ENCODE results near the gene NDUFAF3. TPM values are rescaled to one million over a fixed set of nuclear protein-coding genes. Genes with fewer than 3 reads are reported as not detected.

NDUFAF3 gene
- total and polyA plus RNA-seq, 2 of the 4 experiments (the other 2 are of a cell fraction): 26.5 to 112 TPM

- no peak for TF ChIP-seq RCOR1 (IDR thresholded peaks at IDR 0.05; ENCODE audit: insufficient replicate concordance, low read length)
- TF ChIP-seq CHD1 (IDR thresholded peaks at IDR 0.05; ENCODE audit: low read depth, low read length): no peak
- no peak for TF ChIP-seq RFX5 (IDR thresholded peaks at IDR 0.05; ENCODE audit: low read depth, low read length)
- no peak for TF ChIP-seq FOS (IDR thresholded peaks at IDR 0.05; ENCODE audit: low read depth, low read length)
Measured at GRCh38 chr3:49020330-49021212, 1.4 kb upstream of the NDUFAF3 start (continued).

Measured in IMR-90 (cell line).